Glutamatergic neuron (in vitro differentiated cells): ENCODE data around the gene ERCC6L2. TPM values are rescaled to one million over a fixed set of nuclear protein-coding genes. Genes with fewer than 3 reads are reported as not detected.

Experiments used
- DNase-seq: peaks from one replicate; pipeline ENCODE4 v3.0.0; 2022
- H3K27ac Mint-ChIP-seq: one replicate; pipeline ENCODE4 v1.8.0; 2020; ENCODE audit warnings: mild to moderate bottlenecking, mixed read lengths, inconsistent platforms; ENCODE audit not compliant: unreplicated experiment
- H3K27me3 Mint-ChIP-seq: one replicate; pipeline ENCODE4 v1.8.0; 2020; ENCODE audit warnings: mild to moderate bottlenecking, moderate library complexity, mixed read lengths, inconsistent platforms; ENCODE audit not compliant: unreplicated experiment
- H3K36me3 Mint-ChIP-seq: one replicate; pipeline ENCODE4 v1.8.0; 2020; ENCODE audit warnings: mild to moderate bottlenecking, mixed read lengths, inconsistent platforms; ENCODE audit not compliant: unreplicated experiment
- H3K4me1 Mint-ChIP-seq: one replicate; pipeline ENCODE4 v1.8.0; 2020; ENCODE audit warnings: mild to moderate bottlenecking, low read depth, mixed read lengths, inconsistent platforms; ENCODE audit not compliant: unreplicated experiment
- H3K4me3 Mint-ChIP-seq: one replicate; pipeline ENCODE4 v1.8.0; 2020; ENCODE audit warnings: mild to moderate bottlenecking, mixed read lengths, inconsistent platforms; ENCODE audit not compliant: unreplicated experiment
- H3K9me3 Mint-ChIP-seq: one replicate; pipeline ENCODE4 v1.8.0; 2020; ENCODE audit warnings: mild to moderate bottlenecking, moderate library complexity, mixed read lengths, inconsistent platforms; ENCODE audit not compliant: unreplicated experiment
- total RNA-seq: library from RNA; stranded (reverse); fragmentation: NEBNext Ultra II Directional; extraction: Animal tissue kit (Norgen Biotek cat#: 25700); gene quantifications from one replicate; pipeline ENCODE4 v1.2.1, GENCODE V29; 2021; ENCODE audit not compliant: unreplicated experiment
- TF ChIP-seq, protein P1 (sequence below): fragments of 200-600 bp; sonication (generic); IDR thresholded peaks from one replicate; pipeline ENCODE4 v1.5.0; 2021; ENCODE audit not compliant: partially characterized antibody, unreplicated experiment

Gene ERCC6L2
- total RNA-seq, 1 donor from 2014 or later: 51.3 TPM

DNA sequence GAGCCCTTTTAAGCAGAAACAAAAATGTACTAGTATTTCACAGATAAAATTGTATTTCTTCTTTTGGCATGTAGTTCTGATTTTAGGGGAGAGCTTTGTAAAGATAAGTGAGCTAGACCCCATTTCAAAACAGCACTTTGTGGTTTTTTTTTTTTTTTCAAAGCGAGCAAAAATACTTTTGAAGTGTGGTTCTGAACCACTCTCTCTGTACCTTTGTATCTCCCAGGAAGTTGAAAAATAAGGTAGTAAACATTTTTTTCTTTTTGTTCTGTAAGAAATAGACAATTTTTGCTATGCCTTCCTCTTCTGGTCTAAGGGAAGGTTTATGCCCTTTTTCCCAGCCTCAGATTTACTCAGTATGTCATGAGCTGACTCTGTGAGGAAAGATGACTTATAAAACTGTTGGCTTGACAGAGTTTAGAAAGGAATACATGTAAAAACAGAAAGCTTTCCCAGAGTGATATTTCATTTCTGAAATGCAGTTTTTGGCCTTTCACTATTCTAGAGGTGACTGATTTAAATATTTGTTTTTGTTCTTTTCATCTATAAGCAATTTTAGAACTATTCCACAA is 12.5 kb downstream of the ERCC6L2 start:
- Mint-ChIP-seq H3K9me3 (no peaks in the 10 kb centered on the region), H3K4me3 (no peak overlapping the region), H3K36me3 (no peaks in the 10 kb centered on the region), H3K27me3 (no peaks in the 10 kb centered on the region), H3K4me1 (no peaks in the 10 kb centered on the region), H3K27ac (no peak overlapping the region)
- no peak for DNase-seq
- TF ChIP-seq, protein P1, sequence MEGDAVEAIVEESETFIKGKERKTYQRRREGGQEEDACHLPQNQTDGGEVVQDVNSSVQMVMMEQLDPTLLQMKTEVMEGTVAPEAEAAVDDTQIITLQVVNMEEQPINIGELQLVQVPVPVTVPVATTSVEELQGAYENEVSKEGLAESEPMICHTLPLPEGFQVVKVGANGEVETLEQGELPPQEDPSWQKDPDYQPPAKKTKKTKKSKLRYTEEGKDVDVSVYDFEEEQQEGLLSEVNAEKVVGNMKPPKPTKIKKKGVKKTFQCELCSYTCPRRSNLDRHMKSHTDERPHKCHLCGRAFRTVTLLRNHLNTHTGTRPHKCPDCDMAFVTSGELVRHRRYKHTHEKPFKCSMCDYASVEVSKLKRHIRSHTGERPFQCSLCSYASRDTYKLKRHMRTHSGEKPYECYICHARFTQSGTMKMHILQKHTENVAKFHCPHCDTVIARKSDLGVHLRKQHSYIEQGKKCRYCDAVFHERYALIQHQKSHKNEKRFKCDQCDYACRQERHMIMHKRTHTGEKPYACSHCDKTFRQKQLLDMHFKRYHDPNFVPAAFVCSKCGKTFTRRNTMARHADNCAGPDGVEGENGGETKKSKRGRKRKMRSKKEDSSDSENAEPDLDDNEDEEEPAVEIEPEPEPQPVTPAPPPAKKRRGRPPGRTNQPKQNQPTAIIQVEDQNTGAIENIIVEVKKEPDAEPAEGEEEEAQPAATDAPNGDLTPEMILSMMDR: no peak

DNA sequence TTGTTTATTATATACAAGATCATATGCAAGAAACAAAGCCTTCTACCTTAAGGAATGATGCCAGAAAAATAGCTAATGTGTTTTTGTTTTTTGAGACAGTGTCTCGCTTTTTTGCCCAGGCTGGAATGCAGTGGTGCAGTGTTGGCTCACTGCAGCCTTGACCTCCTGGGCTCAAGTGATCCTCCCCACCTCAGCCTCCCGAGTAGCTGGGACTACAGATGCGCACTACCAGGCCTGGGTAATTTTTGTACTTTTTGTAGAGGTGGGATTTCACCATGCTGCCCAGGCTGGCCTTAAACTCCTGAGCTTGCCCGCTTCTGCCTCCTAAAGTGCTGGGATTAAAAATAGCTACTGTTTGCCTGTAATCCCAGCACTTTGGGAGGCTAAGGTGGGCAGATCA is 15.1 kb downstream of the ERCC6L2 start:
- no peak overlapping the region for H3K4me3 Mint-ChIP-seq
- H3K36me3 Mint-ChIP-seq: no peaks in the 10 kb centered on the region
- DNase-seq: no peak
- H3K4me1 Mint-ChIP-seq: no peaks in the 10 kb centered on the region
- no peaks in the 10 kb centered on the region for H3K27me3 Mint-ChIP-seq
- H3K27ac Mint-ChIP-seq: no peak overlapping the region
- H3K9me3 Mint-ChIP-seq: no peaks in the 10 kb centered on the region
- TF ChIP-seq, protein P1: no peak

DNA sequence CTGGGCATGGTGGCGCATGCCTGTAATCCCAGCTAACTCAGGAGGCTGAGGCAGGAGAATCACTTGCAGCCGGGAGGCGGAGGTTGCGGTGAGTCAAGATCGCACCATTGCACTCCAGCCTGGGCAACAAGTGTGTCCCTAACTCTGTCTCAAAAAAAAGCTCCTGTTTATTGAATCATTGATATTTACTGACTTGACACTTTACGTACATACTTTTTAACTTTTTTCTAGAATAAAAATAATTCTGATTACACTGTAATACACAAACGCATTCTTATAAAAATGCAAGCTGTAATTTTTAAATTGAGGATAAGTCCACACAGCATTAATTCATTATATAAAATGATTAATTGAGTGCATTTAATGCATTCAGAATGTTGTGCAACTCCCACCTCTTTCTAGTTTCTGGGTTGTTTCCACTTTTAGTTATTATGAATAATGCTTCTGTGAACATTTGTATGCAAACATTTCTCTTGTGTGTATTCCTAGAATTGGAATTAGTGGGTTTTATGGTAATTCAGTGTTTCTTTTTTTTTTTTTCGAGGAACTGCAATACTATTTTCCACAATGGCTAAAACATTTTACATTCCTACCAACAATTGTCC is 15.7 kb downstream of the ERCC6L2 start:
- Mint-ChIP-seq H3K36me3 (no peaks in the 10 kb centered on the region), H3K4me1 (no peaks in the 10 kb centered on the region), H3K4me3 (no peak overlapping the region), H3K9me3 (no peaks in the 10 kb centered on the region), H3K27me3 (no peaks in the 10 kb centered on the region), H3K27ac (no peak overlapping the region)
- TF ChIP-seq, protein P1: no peak
- DNase-seq: no peak

DNA sequence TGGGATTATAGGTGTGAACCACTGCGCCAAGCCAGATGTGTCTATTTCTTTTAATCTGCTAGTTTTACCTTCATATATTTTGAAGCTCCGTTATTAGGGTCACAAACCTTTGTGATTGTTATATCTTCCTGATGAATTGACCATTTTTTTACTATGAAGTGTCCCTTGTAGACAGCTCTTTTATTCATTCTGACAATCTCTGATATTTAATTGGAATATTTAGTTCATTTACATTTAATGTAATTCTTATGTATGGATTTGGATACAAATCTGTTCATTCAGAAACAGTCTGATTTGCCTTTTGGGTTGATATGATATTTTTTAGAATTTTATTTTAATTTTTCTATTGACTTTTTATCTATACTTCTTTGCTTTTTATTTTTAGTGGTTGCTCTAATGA is 17.2 kb downstream of the ERCC6L2 start:
- TF ChIP-seq, protein P1: no peak
- H3K4me3 Mint-ChIP-seq: no peak overlapping the region
- H3K27me3 Mint-ChIP-seq: peaks cover 1% of the 10 kb centered on the region
- no peak overlapping the region for H3K27ac Mint-ChIP-seq
- no peak for DNase-seq
- no peaks in the 10 kb centered on the region for H3K36me3 Mint-ChIP-seq
- H3K4me1 Mint-ChIP-seq: no peaks in the 10 kb centered on the region
- H3K9me3 Mint-ChIP-seq: no peaks in the 10 kb centered on the region

DNA sequence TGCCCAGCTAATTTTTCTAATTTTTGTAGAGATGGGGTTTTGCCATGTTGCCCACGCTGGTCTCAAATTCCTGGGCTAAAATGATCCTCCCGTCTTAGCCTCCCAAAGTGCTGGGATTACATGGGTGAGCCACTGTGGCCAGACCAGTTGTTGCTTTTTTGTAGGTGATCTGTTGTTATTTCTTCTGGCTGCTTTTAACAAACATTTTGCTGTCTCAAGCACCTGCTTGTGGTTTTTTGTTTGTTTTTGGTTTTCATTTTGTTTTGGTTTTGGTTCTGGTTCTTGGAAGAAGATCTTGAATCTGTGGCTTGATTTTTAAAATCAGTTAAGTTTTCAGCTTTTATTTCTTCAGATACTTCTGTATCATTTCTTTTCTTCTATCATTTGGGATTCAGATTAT is 21.1 kb downstream of the ERCC6L2 start:
- no peaks in the 10 kb centered on the region for H3K4me1 Mint-ChIP-seq
- no peak for DNase-seq
- H3K4me3 Mint-ChIP-seq: no peak overlapping the region
- H3K27ac Mint-ChIP-seq: no peak overlapping the region
- peaks cover 1% of the 10 kb centered on the region for H3K27me3 Mint-ChIP-seq
- H3K36me3 Mint-ChIP-seq: no peaks in the 10 kb centered on the region
- TF ChIP-seq, protein P1: no peak
- H3K9me3 Mint-ChIP-seq: no peaks in the 10 kb centered on the region
